BLaER1 treated with 17β-estradiol and CSF1 and Interleukin-3, amounts not matched to agents 10 nM and 100 nM (cell line): ENCODE results near the gene RDH12.
A peak's percentile ranks its signal among the peaks of the same experiment; 100 is the strongest.
"Not testable (repeated sequence)": the region's sequence is repeated elsewhere in the genome, so short reads cannot be mapped to it uniquely, and the experiment has no call there.

Experiments used
- H3K27ac ChIP-seq, 11 experiments: shearing (Covaris generic); formaldehyde crosslinking; 2 replicates each; pipeline ENCODE4 v1.8.1; 2022
- H3K27me3 ChIP-seq, 11 experiments: shearing (Covaris generic); formaldehyde crosslinking; 2 replicates each; pipeline ENCODE4 v1.8.1; 2022
- H3K36me3 ChIP-seq, 11 experiments: shearing (Covaris generic); formaldehyde crosslinking; 2 replicates each; pipeline ENCODE4 v1.8.1; 2022
- H3K4me1 ChIP-seq, 10 experiments: shearing (Covaris generic); formaldehyde crosslinking; 2 replicates each; pipeline ENCODE4 v1.8.1; 2022
- H3K4me2 ChIP-seq, 11 experiments: shearing (Covaris generic); formaldehyde crosslinking; 2 replicates each; pipeline ENCODE4 v1.8.1; 2022
- H3K4me3 ChIP-seq, 10 experiments: shearing (Covaris generic); formaldehyde crosslinking; 2 replicates each; pipeline ENCODE4 v1.8.1; 2022
- H3K9ac ChIP-seq, 11 experiments: shearing (Covaris generic); formaldehyde crosslinking; 2 replicates each; pipeline ENCODE4 v1.8.1; 2022
- H3K9me3 ChIP-seq, 11 experiments: shearing (Covaris generic); formaldehyde crosslinking; replicated peaks in 1 of 11; 2 replicates each; pipeline ENCODE4 v1.8.1; 2022
- H4K20me1 ChIP-seq, 11 experiments: shearing (Covaris generic); formaldehyde crosslinking; 2 replicates each; pipeline ENCODE4 v1.8.1; 2022
- Cebpa-rat ChIP-seq, 11 experiments: shearing (Covaris generic); IDR thresholded peaks; 2 replicates each; pipeline ENCODE4 v1.8.1; 2022

Gene RDH12

DNA sequence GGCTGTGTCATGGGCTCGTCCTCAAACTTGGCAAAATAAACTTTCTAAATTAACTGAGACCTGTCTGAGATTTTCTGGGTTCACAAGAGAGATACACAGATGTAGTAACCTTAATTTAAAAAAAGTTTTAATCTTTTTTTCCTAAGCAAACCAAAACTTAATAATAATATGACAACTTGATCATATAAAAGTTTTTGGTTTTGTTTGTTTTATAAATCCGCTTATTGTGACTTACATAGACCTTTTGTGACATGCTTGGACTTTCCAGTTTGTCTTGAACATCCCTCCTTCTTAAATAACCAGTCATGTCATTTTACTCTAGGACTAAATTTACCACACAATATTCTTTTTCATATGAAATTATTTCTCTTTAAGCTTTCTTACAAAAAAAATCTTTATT, 8.5 kb downstream of the RDH12 start:
- Histone ChIP-seq H3K27ac (no peak overlapping the region), H3K4me1 (no peaks in the 10 kb centered on the region), H3K36me3 (no peaks in the 10 kb centered on the region; a peak in 2 of 22 replicates), H3K4me2 (no peak overlapping the region), H3K9ac (no peak overlapping the region), H3K9me3 (peaks cover 43 to 54% (median 46%) of the 10 kb centered on the region in 11 experiments), H3K4me3 (0 out of 20 replicates have a peak overlapping the region, but pooled peaks of 1 of the 10 experiments have one; percentile 14), H4K20me1 (no peaks in the 10 kb centered on the region), H3K27me3 (no peaks in the 10 kb centered on the region)
- TF ChIP-seq Cebpa-rat (IDR thresholded peaks at IDR 0.05) = no peak

DNA sequence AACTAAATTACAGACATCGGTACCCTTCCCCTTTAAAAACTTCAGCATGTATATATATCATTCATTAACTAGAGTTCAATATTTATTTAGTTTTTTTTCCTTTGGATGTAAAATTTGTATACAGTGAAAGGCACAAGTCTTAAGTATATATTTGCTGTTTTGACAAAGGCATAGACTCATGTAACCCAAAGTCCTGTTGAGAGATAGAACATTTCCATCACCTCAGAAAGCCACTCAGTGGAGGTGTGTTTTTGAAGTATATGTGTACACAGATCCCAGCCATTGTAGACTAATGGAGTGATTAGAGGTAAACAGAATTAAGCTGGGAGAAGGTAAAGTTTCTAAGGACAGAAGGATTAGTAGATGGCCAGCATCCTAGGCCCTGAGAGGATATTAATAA, 15.4 kb downstream of the RDH12 start:
- no peak overlapping the region for H3K27ac ChIP-seq
- H3K4me1 ChIP-seq = peaks cover 0 to 3% (median 2%) of the 10 kb centered on the region in 10 experiments; a peak in 13 of 20 replicates
- no peak overlapping the region for H3K4me2 ChIP-seq
- H4K20me1 ChIP-seq = no peaks in the 10 kb centered on the region
- H3K27me3 ChIP-seq = no peaks in the 10 kb centered on the region
- no peak for TF ChIP-seq Cebpa-rat (IDR thresholded peaks at IDR 0.05)
- peaks cover 1 to 8% (median 2%) of the 10 kb centered on the region in 11 experiments; a peak in 19 of 22 replicates for H3K9me3 ChIP-seq
- no peak overlapping the region for H3K9ac ChIP-seq
- H3K4me3 ChIP-seq = no peak overlapping the region
- no peaks in the 10 kb centered on the region for H3K36me3 ChIP-seq

GRCh38 chr14:67718265-67718664, 16.6 kb downstream of the RDH12 start:
- H3K27ac ChIP-seq = no peak overlapping the region
- H3K27me3 ChIP-seq = no peaks in the 10 kb centered on the region; a peak in 1 of 22 replicates
- no peak for TF ChIP-seq Cebpa-rat (IDR thresholded peaks at IDR 0.05)
- peaks cover 0 to 3% (median 1%) of the 10 kb centered on the region in 11 experiments; a peak in 13 of 22 replicates for H3K9me3 ChIP-seq
- H3K36me3 ChIP-seq = no peaks in the 10 kb centered on the region
- H3K9ac ChIP-seq = no peak overlapping the region
- H4K20me1 ChIP-seq = no peaks in the 10 kb centered on the region
- H3K4me1 ChIP-seq = peaks cover 9 to 15% (median 13%) of the 10 kb centered on the region in 10 experiments
- H3K4me2 ChIP-seq = no peak overlapping the region
- H3K4me3 ChIP-seq = no peak overlapping the region

GRCh38 chr14:67719385-67719784, 17.7 kb downstream of the RDH12 start:
- H3K27ac ChIP-seq = not testable (repeated sequence)

GRCh38 chr14:67719866-67720265, 18.2 kb downstream of the RDH12 start:
- no peak for TF ChIP-seq Cebpa-rat (IDR thresholded peaks at IDR 0.05)
- no peak overlapping the region for H3K9ac ChIP-seq
- no peaks in the 10 kb centered on the region; a peak in 1 of 22 replicates for H3K27me3 ChIP-seq
- no peak overlapping the region for H3K4me3 ChIP-seq
- H4K20me1 ChIP-seq = no peaks in the 10 kb centered on the region
- peaks cover 0 to 14% (median 9%) of the 10 kb centered on the region in 11 experiments; a peak in 14 of 22 replicates for H3K9me3 ChIP-seq
- no peak overlapping the region for H3K27ac ChIP-seq
- no peaks in the 10 kb centered on the region for H3K36me3 ChIP-seq
- H3K4me2 ChIP-seq = no peak overlapping the region
- peaks cover 9 to 16% (median 13%) of the 10 kb centered on the region in 10 experiments for H3K4me1 ChIP-seq

More at GRCh38 chr14:67719385-67719784, 17.7 kb downstream of the RDH12 start:
- H3K4me1 ChIP-seq = peaks cover 9 to 16% (median 13%) of the 10 kb centered on the region in 10 experiments
- not testable (repeated sequence) for H3K27me3 ChIP-seq, H4K20me1 ChIP-seq, H3K9ac ChIP-seq, H3K36me3 ChIP-seq, H3K4me2 ChIP-seq, H3K4me3 ChIP-seq
- H3K9me3 ChIP-seq = peaks cover 0 to 14% (median 9%) of the 10 kb centered on the region in 11 experiments; a peak in 14 of 22 replicates

DNA sequence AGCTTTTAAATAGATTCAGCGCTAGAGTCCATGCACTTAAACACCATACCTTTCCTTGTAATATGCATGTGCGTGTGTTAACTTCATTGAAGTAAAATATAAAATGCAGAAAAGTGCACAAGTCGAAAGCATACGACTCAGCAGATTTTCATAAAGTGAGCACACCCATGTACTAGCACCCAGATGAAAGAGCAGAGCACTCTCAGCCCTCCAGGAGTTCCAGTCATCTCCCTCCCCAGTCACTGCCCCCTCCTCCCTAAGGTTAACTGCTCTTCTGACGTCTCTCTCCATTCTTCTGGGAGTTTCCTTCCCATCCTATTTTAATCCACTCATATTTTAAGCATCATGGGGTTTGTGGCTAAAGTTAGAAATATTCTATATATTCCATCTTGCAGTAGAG, 20.2 kb downstream of the RDH12 start:
- peaks cover 9 to 16% (median 13%) of the 10 kb centered on the region in 10 experiments for H3K4me1 ChIP-seq
- H3K4me3 ChIP-seq = no peak overlapping the region
- H3K27ac ChIP-seq = no peak overlapping the region
- H3K27me3 ChIP-seq = no peaks in the 10 kb centered on the region; a peak in 1 of 22 replicates
- H3K4me2 ChIP-seq = peak overlapping the region in 8 of 11 experiments; percentile 56 to 69 (median 59); a peak in 15 of 22 replicates
- no peak for TF ChIP-seq Cebpa-rat (IDR thresholded peaks at IDR 0.05)
- no peaks in the 10 kb centered on the region for H3K36me3 ChIP-seq
- no peak overlapping the region for H3K9ac ChIP-seq
- H4K20me1 ChIP-seq = no peaks in the 10 kb centered on the region
- H3K9me3 ChIP-seq = peaks cover 0 to 22% (median 9%) of the 10 kb centered on the region in 11 experiments; a peak in 14 of 22 replicates

DNA sequence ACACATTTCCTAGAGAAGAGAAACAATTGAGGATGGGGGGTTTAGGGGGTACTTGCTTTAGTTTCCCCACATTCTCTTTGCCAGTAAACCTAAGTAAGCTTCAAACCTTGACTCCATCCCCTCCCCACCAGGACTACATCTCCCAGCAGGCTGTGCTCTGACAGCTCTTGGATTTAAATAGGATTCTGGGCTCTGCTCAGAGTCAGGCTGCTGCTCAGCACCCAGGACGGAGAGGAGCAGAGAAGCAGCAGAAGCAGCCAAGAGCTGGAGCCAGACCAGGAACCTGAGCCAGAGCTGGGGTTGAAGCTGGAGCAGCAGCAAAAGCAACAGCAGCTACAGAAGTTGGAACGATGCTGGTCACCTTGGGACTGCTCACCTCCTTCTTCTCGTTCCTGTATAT, 20.6 kb downstream of the RDH12 start:
- Histone ChIP-seq H3K9me3 (peaks cover 0 to 22% (median 9%) of the 10 kb centered on the region in 11 experiments; a peak in 14 of 22 replicates), H3K9ac (no peak overlapping the region), H4K20me1 (no peaks in the 10 kb centered on the region), H3K27ac (no peak overlapping the region), H3K27me3 (no peaks in the 10 kb centered on the region; a peak in 1 of 22 replicates), H3K4me1 (peaks cover 9 to 16% (median 13%) of the 10 kb centered on the region in 10 experiments), H3K4me2 (peak overlapping the region; percentile 41 to 69 (median 59)), H3K4me3 (no peak overlapping the region), H3K36me3 (no peaks in the 10 kb centered on the region)
- no peak for TF ChIP-seq Cebpa-rat (IDR thresholded peaks at IDR 0.05)

GRCh38 chr14:67725171-67725570, 23.5 kb downstream of the RDH12 start:
- Histone ChIP-seq H3K4me3 (no peak overlapping the region), H3K4me2 (no peak overlapping the region), H3K36me3 (no peaks in the 10 kb centered on the region), H3K9me3 (peaks cover 0 to 22% (median 9%) of the 10 kb centered on the region in 11 experiments; a peak in 14 of 22 replicates), H4K20me1 (no peaks in the 10 kb centered on the region), H3K27me3 (no peaks in the 10 kb centered on the region; a peak in 1 of 22 replicates), H3K9ac (no peak overlapping the region), H3K4me1 (peaks cover 9 to 16% (median 13%) of the 10 kb centered on the region in 10 experiments), H3K27ac (no peak overlapping the region)
- TF ChIP-seq Cebpa-rat (IDR thresholded peaks at IDR 0.05) = no peak

DNA sequence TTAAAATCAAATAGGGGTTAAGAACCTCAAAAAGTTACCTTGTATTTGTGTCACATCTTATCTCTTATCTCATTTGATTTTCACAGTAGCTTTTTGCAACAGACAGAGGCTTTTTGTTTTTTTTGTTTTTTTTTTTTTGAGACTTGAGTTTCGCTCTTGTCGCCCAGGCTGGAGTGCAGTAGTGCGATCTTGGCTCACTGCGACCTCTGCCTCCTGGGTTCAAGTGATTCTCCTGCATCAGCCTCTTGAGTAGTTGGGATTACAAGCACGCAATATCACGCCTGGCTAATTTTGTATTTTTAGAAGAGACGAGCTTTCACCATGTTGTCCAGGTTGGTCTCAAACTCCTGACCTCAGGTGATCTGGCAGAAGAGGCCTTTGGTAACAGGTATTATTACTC, 25.7 kb downstream of the RDH12 start:
- no peaks in the 10 kb centered on the region for H3K36me3 ChIP-seq
- peaks cover 6 to 10% (median 8%) of the 10 kb centered on the region in 10 experiments for H3K4me1 ChIP-seq
- no peaks in the 10 kb centered on the region; a peak in 1 of 22 replicates for H3K27me3 ChIP-seq
- H4K20me1 ChIP-seq = no peaks in the 10 kb centered on the region
- H3K4me3 ChIP-seq = no peak overlapping the region
- H3K27ac ChIP-seq = no peak overlapping the region
- no peak overlapping the region for H3K4me2 ChIP-seq
- H3K9ac ChIP-seq = no peak overlapping the region
- peaks cover 0 to 22% (median 9%) of the 10 kb centered on the region in 11 experiments; a peak in 14 of 22 replicates for H3K9me3 ChIP-seq
- TF ChIP-seq Cebpa-rat (IDR thresholded peaks at IDR 0.05) = no peak

DNA sequence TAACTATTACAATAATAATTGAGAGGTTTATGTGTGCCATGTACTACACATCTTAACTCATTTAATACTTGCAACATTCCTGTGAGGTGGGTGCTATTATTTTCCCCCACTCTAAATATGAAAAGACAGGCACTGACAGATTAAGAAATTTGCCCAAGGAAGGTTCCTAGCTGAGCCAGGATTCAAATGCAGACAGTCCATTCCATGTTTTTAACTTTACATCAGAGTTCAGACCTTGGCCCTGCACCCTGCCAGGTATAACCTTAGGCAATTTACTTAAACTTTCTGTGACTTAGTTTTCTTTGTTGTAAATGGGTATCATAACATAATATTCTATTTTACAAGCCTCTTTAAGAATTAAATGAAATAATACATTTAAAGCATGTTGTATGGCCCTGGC, 26.6 kb downstream of the RDH12 start:
- no peaks in the 10 kb centered on the region for H3K27me3 ChIP-seq

More for the DNA sequence above, 26.6 kb downstream of the RDH12 start:
- Histone ChIP-seq H3K36me3 (no peaks in the 10 kb centered on the region), H3K4me3 (no peak overlapping the region), H3K4me2 (no peak overlapping the region), H4K20me1 (no peaks in the 10 kb centered on the region), H3K9me3 (peaks cover 0 to 20% (median 7%) of the 10 kb centered on the region in 11 experiments; a peak in 14 of 22 replicates), H3K4me1 (peaks cover 0 to under 1% (median 0%) of the 10 kb centered on the region in 10 experiments; a peak in 2 of 20 replicates), H3K9ac (no peak overlapping the region), H3K27ac (no peak overlapping the region)
- TF ChIP-seq Cebpa-rat (IDR thresholded peaks at IDR 0.05) = no peak
